Measurements from ENCODE around the gene ERMP1. TPM values are rescaled to one million over a fixed set of nuclear protein-coding genes. Genes with fewer than 3 reads are reported as not detected.

The ERMP1 gene
- total and polyA plus RNA-seq, 2 of the 8 experiments (the other 6 are each of a cell fraction or from before 2014, with no cell fraction given) = 12.8 to 16.7 TPM

- Histone ChIP-seq H3K14ac (ENCODE audit: insufficient read length) (no peak overlapping the region), H3K4me3 (ENCODE audit: extremely low read depth in 1 of 4, insufficient read depth in 2 of 4, low read depth in 3 of 4, low read length in 4 of 4) (no peak overlapping the region), H3K18ac (ENCODE audit: extremely low read depth, low read length) (no peak overlapping the region), H3K9ac (replicated peaks in 1 of 4; ENCODE audit: extremely low read depth in 1 of 4, low read depth in 3 of 4, low read length in 3 of 4) (no peak overlapping the region), H3K27ac (ENCODE audit: low read depth, low read length) (no peak overlapping the region), H3K23ac (ENCODE audit: insufficient read length) (no peak overlapping the region), H2BK20ac (ENCODE audit: low read length) (no peak overlapping the region), H2BK15ac (ENCODE audit: low read length) (no peak overlapping the region), H3K56ac (replicated peaks; ENCODE audit: insufficient read length, low read depth, low read length) (no peak overlapping the region), H2BK120ac (replicated peaks; ENCODE audit: low read depth, low read length) (no peak overlapping the region), H3K36me3 (ENCODE audit: control insufficient read depth in 2 of 4, insufficient read depth in 4 of 4, low read length in 3 of 4) (peaks cover 0 to 9% (median 2%) of the 10 kb centered on the region in 4 experiments; a peak in 3 of 8 replicates), H3K4me2 (ENCODE audit: insufficient read depth in 1 of 2, low read depth in 2 of 2, low read length in 2 of 2) (no peak overlapping the region), H3K79me2 (ENCODE audit: control insufficient read depth in 1 of 2, insufficient read depth in 2 of 2, low read length in 2 of 2) (no peaks in the 10 kb centered on the region), H3K79me1 (ENCODE audit: low read depth, low read length) (no peaks in the 10 kb centered on the region), H2AK5ac (ENCODE audit: low read depth, low read length) (no peak overlapping the region), H4K8ac (ENCODE audit: extremely low read depth, insufficient read depth, low read length) (no peak overlapping the region), H3K27me3 (replicated peaks in 1 of 4; ENCODE audit: control insufficient read depth in 3 of 4, extremely low read depth in 1 of 4, insufficient read depth in 3 of 4, low read length in 3 of 4) (no peaks in the 10 kb centered on the region), H3K4ac (replicated peaks; ENCODE audit: insufficient read length, low read depth, low read length) (no peak overlapping the region), H3K4me1 (replicated peaks in 1 of 4; ENCODE audit: control insufficient read depth in 3 of 4, insufficient read depth in 4 of 4, low read length in 3 of 4) (no peaks in the 10 kb centered on the region), H3K9me3 (ENCODE audit: insufficient read depth in 2 of 2, low read depth in 1 of 2, low read length in 1 of 2) (no peaks in the 10 kb centered on the region), H2BK12ac (ENCODE audit: low read depth, low read length) (no peak overlapping the region), H4K20me1 (replicated peaks in 1 of 2; ENCODE audit: control insufficient read depth in 1 of 2, insufficient read depth in 2 of 2, low read length in 2 of 2) (no peaks in the 10 kb centered on the region), H2AFZ (ENCODE audit: low read length) (no peak overlapping the region), H2BK5ac (ENCODE audit: low read depth, low read length) (no peak overlapping the region), H4K5ac (ENCODE audit: insufficient read length, low read depth, low read length) (no peak overlapping the region), H3K23me2 (ENCODE audit: low read depth, low read length) (no peaks in the 10 kb centered on the region), H4K91ac (replicated peaks; ENCODE audit: insufficient read length, low read length) (no peak overlapping the region)
- 90% methylated on average over 1 of the region's 1 CpG; no CpG with 5 or more reads in 1 of the 2 experiments for WGBS, 2 experiments (ENCODE audit: extremely low coverage in 1 of 2, insufficient coverage in 1 of 2, insufficient read length in 1 of 2, insufficient replicate concordance in 2 of 2, low coverage in 1 of 2, low lambda C conversion rate in 2 of 2, missing lambda C conversion rate in 1 of 2)
- CTCF ChIA-PET (ENCODE audit: partially characterized antibody) = interaction anchor here (0.6 kb wide), 1 partner anchor 611 kb away, joined by 3 read pairs; no protein-coding TSS in a partner anchor
- POLR2A ChIA-PET (ENCODE audit: partially characterized antibody) = no interaction called here
- FAIRE-seq (no peak), DNase-seq (ENCODE audit: low read depth in 1 of 2, low spot score in 2 of 2) (no peak)
- TF ChIP-seq POLR2AphosphoS5 (IDR thresholded peaks at IDR 0.05; ENCODE audit: low read depth, low read length) (no peak), MAFK (IDR thresholded peaks at IDR 0.05; ENCODE audit: low read depth, low read length) (no peak), HDAC2 (IDR thresholded peaks at IDR 0.05; ENCODE audit: borderline replicate concordance in 1 of 2, low read depth in 2 of 2, low read length in 2 of 2) (no peak), TEAD4 (IDR thresholded peaks at IDR 0.05; ENCODE audit: low read depth, low read length) (no peak), PHF8 (conservative IDR thresholded peaks at IDR 0.05; ENCODE audit: low read depth, low read length) (no peak), SIN3A (conservative IDR thresholded peaks at IDR 0.05 in 1 of 2, IDR thresholded peaks at IDR 0.05 in 1 of 2; ENCODE audit: low read depth in 1 of 2, low read length in 2 of 2) (no peak), EP300 (IDR thresholded peaks at IDR 0.05; ENCODE audit: borderline replicate concordance in 1 of 2, low read depth in 2 of 2, low read length in 2 of 2) (no peak), JUN (IDR thresholded peaks at IDR 0.05; ENCODE audit: low read depth, low read length) (no peak), CEBPB (IDR thresholded peaks at IDR 0.05; ENCODE audit: low read depth, low read length) (no peak), RAD21 (IDR thresholded peaks at IDR 0.05 in 1 of 2, conservative IDR thresholded peaks at IDR 0.05 in 1 of 2; ENCODE audit: low read depth in 2 of 2, low read length in 2 of 2) (no peak), TCF12 (IDR thresholded peaks at IDR 0.05; ENCODE audit: low read depth, low read length) (no peak), ATF2 (IDR thresholded peaks at IDR 0.05; ENCODE audit: low read length) (no peak)
These were observed 21.2 kb downstream of the ERMP1 start for GRCh38 chr9:5811751-5812150.

Data from H1 (cell line).